ENCODE measurements around the gene ENPP6.

GRCh38 chr4:184192933-184193332, 24.7 kb downstream of the ENPP6 start:
- TF ChIP-seq CTCF (conservative IDR thresholded peaks at IDR 0.05; ENCODE audit: low read depth in 2 of 2) (no peak), EZH2 (IDR thresholded peaks at IDR 0.05; ENCODE audit: low read depth, unreplicated experiment) (no peak), POLR2AphosphoS5 (IDR thresholded peaks at IDR 0.05; ENCODE audit: low read depth) (no peak), ZNF114 (CRISPR knock-in tag; IDR thresholded peaks at IDR 0.05) (no peak), EZH2phosphoT487 (IDR thresholded peaks at IDR 0.05; ENCODE audit: unreplicated experiment) (no peak), REST (IDR thresholded peaks at IDR 0.05; ENCODE audit: unreplicated experiment) (no peak), JUNB (IDR thresholded peaks at IDR 0.05; ENCODE audit: unreplicated experiment) (no peak), CREB1 (CRISPR knock-in tag; IDR thresholded peaks at IDR 0.05; ENCODE audit: low read depth) (no peak), ETS1 (IDR thresholded peaks at IDR 0.05) (no peak), STAT1 (IDR thresholded peaks at IDR 0.05; ENCODE audit: unreplicated experiment) (no peak), NANOG (IDR thresholded peaks at IDR 0.05; ENCODE audit: borderline replicate concordance) (no peak), ZNF462 (CRISPR knock-in tag; IDR thresholded peaks at IDR 0.05) (no peak), ZNF331 (CRISPR knock-in tag; IDR thresholded peaks at IDR 0.05; ENCODE audit: low read depth) (no peak)
